CD4-positive, alpha-beta memory T cell (primary cell): ENCODE results near the gene IL1RN. TPM values are rescaled to one million over a fixed set of nuclear protein-coding genes. Genes with fewer than 3 reads are reported as not detected.
A peak's percentile ranks its signal among the peaks of the same experiment; 100 is the strongest.

Source experiments
- CTCF ChIA-PET: fragments of 350-600 bp; sonication (Branson Sonifier 250); formaldehyde crosslinking; loops from one replicate; lab custom pipeline; 2021; ENCODE audit warnings: inconsistent platforms; ENCODE audit not compliant: partially characterized antibody; lab: Charles Lee
- POLR2A ChIA-PET: fragments of 350-600 bp; sonication (Branson Sonifier 250); formaldehyde crosslinking; loops from one replicate; lab custom pipeline; 2021; ENCODE audit not compliant: partially characterized antibody; lab: Charles Lee
- DNase-seq, 5 donors: peaks; one replicate each; pipeline versions ENCODE4 v3.0.0 to v3.0.0-alpha.2; 2020 to 2022; ENCODE audit warnings: mixed read lengths in 1 of 5
- H3K27ac ChIP-seq: one replicate; pipeline ENCODE4 v1.7.0; 2013; ENCODE audit warnings: low read depth, low read length
- H3K27me3 ChIP-seq: 2 replicates; pipeline ENCODE4 v1.7.0; 2013; ENCODE audit warnings: mild to moderate bottlenecking, low read length, moderate library complexity; ENCODE audit not compliant: insufficient read depth
- H3K36me3 ChIP-seq: 2 replicates; pipeline ENCODE4 v1.7.0; 2013; ENCODE audit warnings: mild to moderate bottlenecking, low read length, moderate library complexity; ENCODE audit not compliant: insufficient read depth
- H3K4me1 ChIP-seq: 2 replicates; pipeline ENCODE4 v1.7.0; 2013; ENCODE audit warnings: mild to moderate bottlenecking, low read length, moderate library complexity; ENCODE audit not compliant: insufficient read depth
- H3K4me3 ChIP-seq, 2 donors: one replicate each; pipeline ENCODE4 v1.7.0; 2013; ENCODE audit warnings: low read length in 2 of 2, mild to moderate bottlenecking in 1 of 2
- H3K9me3 ChIP-seq, 2 donors: one replicate each; pipeline ENCODE4 v1.7.0; 2013; ENCODE audit warnings: low read length in 2 of 2, control low read depth in 1 of 2; ENCODE audit not compliant: control insufficient read depth in 1 of 2
- H3K27ac Mint-ChIP-seq, 7 donors: one replicate each; pipeline ENCODE4 v1.8.0; 2020 to 2021; ENCODE audit warnings: mixed read lengths in 7 of 7, mild to moderate bottlenecking in 6 of 7, inconsistent platforms in 3 of 7, moderate library complexity in 3 of 7
- H3K27me3 Mint-ChIP-seq, 2 donors: one replicate each; pipeline ENCODE4 v1.8.0; 2020 to 2021; ENCODE audit warnings: mixed read lengths in 2 of 2
- H3K36me3 Mint-ChIP-seq, 2 donors: one replicate each; pipeline ENCODE4 v1.8.0; 2020 to 2021; ENCODE audit warnings: mixed read lengths in 2 of 2, inconsistent platforms in 1 of 2, mild to moderate bottlenecking in 1 of 2
- H3K4me1 Mint-ChIP-seq, 4 donors: one replicate each; pipeline ENCODE4 v1.8.0; 2020 to 2021; ENCODE audit warnings: mixed read lengths in 4 of 4, mild to moderate bottlenecking in 1 of 4
- H3K4me3 Mint-ChIP-seq, 8 donors: one replicate each; pipeline ENCODE4 v1.8.0; 2020 to 2021; ENCODE audit warnings: mixed read lengths in 8 of 8, mild to moderate bottlenecking in 7 of 8, moderate library complexity in 6 of 8, inconsistent platforms in 3 of 8
- H3K9me3 Mint-ChIP-seq, 8 donors: one replicate each; pipeline ENCODE4 v1.8.0; 2020 to 2021; ENCODE audit warnings: mixed read lengths in 8 of 8, mild to moderate bottlenecking in 5 of 8, inconsistent platforms in 3 of 8, moderate library complexity in 1 of 8
- intact Hi-C: fragments of 100-400 bp; cut with micrococcal nuclease; formaldehyde crosslinking; loops from one replicate; pipeline ENCODE4 v1.15.1; 2023
- polyA plus RNA-seq, 2 donors: library from polyadenylated mRNA; unstranded; fragments of 300-500 nt; fragmentation: Illumina TruSeq; gene quantifications; one replicate each; pipeline ENCODE4 v1.2.3, GENCODE V29; 2021
- total RNA-seq, 2 experiments: library from RNA; stranded (reverse); gene quantifications; one replicate each; pipeline ENCODE4 v1.2.3, GENCODE V29; 2021

Gene IL1RN
- total and polyA plus RNA-seq, 4 experiments from 2014 or later = 2.4 TPM; not detected in 2

- no peaks in the 10 kb centered on the region for H3K9me3 ChIP-seq
- H3K36me3 Mint-ChIP-seq = peaks cover 0 to 4% of the 10 kb centered on the region in 2 donors
- no peaks in the 10 kb centered on the region for H3K9me3 Mint-ChIP-seq
- intact Hi-C loops = no loop called here
- peak overlapping the region in 1 of 8 donors; percentile 3 for H3K4me3 Mint-ChIP-seq
- H3K4me1 ChIP-seq = peaks cover 38% of the 10 kb centered on the region
- CTCF ChIA-PET = interaction anchor here (0.7 to 8.1 kb wide), 8 partner anchors 8 to 86 kb away, joined by 3 to 82 read pairs (median 6); partner anchors contain the start of gene PSD4
- no peak for DNase-seq
- no peaks in the 10 kb centered on the region for H3K27me3 Mint-ChIP-seq
- H3K4me1 Mint-ChIP-seq = peaks cover 30 to 55% (median 46%) of the 10 kb centered on the region in 4 donors
- H3K4me3 ChIP-seq = no peak overlapping the region
- H3K27ac Mint-ChIP-seq = peak overlapping the region in 4 of 7 donors; percentile 2 to 38 (median 15)
- no peak overlapping the region for H3K27ac ChIP-seq
- no peaks in the 10 kb centered on the region for H3K27me3 ChIP-seq
- POLR2A ChIA-PET = interaction anchor here (6.4 kb wide), 1 partner anchor 11 kb away, joined by 77 read pairs; the partner anchor contains the start of gene PSD4
- no peaks in the 10 kb centered on the region for H3K36me3 ChIP-seq
Observed at GRCh38 chr2:113162869-113163268, 35.5 kb downstream of the IL1RN start.

GRCh38 chr2:113164215-113164929 lies 37.0 kb downstream of the IL1RN start:
- ChIA-PET POLR2A (interaction anchor here (1.3 to 6.4 kb wide), 3 partner anchors 10 to 71 kb away, joined by 3 to 77 read pairs (median 4); partner anchors contain the start of gene PSD4), CTCF (interaction anchor here (0.9 to 8.1 kb wide), 6 partner anchors 10 to 85 kb away, joined by 3 to 82 read pairs (median 6); partner anchors contain the start of gene PSD4)
- no peaks in the 10 kb centered on the region for H3K9me3 ChIP-seq
- intact Hi-C loops = no loop called here
- Mint-ChIP-seq H3K4me1 (peaks cover 36 to 55% (median 47%) of the 10 kb centered on the region in 4 donors), H3K27ac (peak overlapping the region; percentile 20 to 88 (median 78)), H3K36me3 (no peaks in the 10 kb centered on the region), H3K9me3 (peaks cover 0 to 2% (median 0%) of the 10 kb centered on the region in 8 donors), H3K4me3 (no peak overlapping the region), H3K27me3 (no peaks in the 10 kb centered on the region)
- no peak overlapping the region for H3K27ac ChIP-seq
- no peak overlapping the region for H3K4me3 ChIP-seq
- peaks cover 39% of the 10 kb centered on the region for H3K4me1 ChIP-seq
- no peaks in the 10 kb centered on the region for H3K27me3 ChIP-seq
- no peak for DNase-seq
- no peaks in the 10 kb centered on the region for H3K36me3 ChIP-seq

GRCh38 chr2:113164930-113165585 lies 37.7 kb downstream of the IL1RN start:
- no peak for DNase-seq
- CTCF ChIA-PET = interaction anchor here (0.9 to 8.1 kb wide), 6 partner anchors 9 to 85 kb away, joined by 3 to 82 read pairs (median 6); partner anchors contain the start of gene PSD4
- Mint-ChIP-seq H3K9me3 (peaks cover 0 to 2% (median 0%) of the 10 kb centered on the region in 8 donors), H3K4me1 (peaks cover 40 to 61% (median 52%) of the 10 kb centered on the region in 4 donors), H3K36me3 (no peaks in the 10 kb centered on the region), H3K4me3 (no peak overlapping the region), H3K27me3 (no peaks in the 10 kb centered on the region), H3K27ac (peak overlapping the region in 6 of 7 donors; percentile 55 to 97 (median 80))
- H3K4me3 ChIP-seq = no peak overlapping the region
- H3K27ac ChIP-seq = no peak overlapping the region
- POLR2A ChIA-PET = interaction anchor here (1.3 to 12.8 kb wide), 5 partner anchors 7 to 70 kb away, joined by 3 to 209 read pairs (median 4); partner anchors contain the start of gene PSD4
- no peaks in the 10 kb centered on the region for H3K27me3 ChIP-seq
- no peaks in the 10 kb centered on the region for H3K9me3 ChIP-seq
- intact Hi-C loops = no loop called here
- H3K36me3 ChIP-seq = no peaks in the 10 kb centered on the region
- peaks cover 46% of the 10 kb centered on the region for H3K4me1 ChIP-seq

- ChIA-PET POLR2A (interaction anchor here (1.7 to 12.8 kb wide), 3 partner anchors 8 to 14 kb away, joined by 4 to 209 read pairs (median 77); partner anchors contain the start of gene PSD4), CTCF (interaction anchor here (1.0 to 8.1 kb wide), 5 partner anchors 8 to 27 kb away, joined by 3 to 82 read pairs (median 7); partner anchors contain the start of gene PSD4)
- H3K27ac Mint-ChIP-seq = peak overlapping the region; percentile 43 to 97 (median 86)
- no peak for DNase-seq
- H3K4me3 ChIP-seq = no peak overlapping the region
- H3K4me1 Mint-ChIP-seq = peaks cover 43 to 65% (median 56%) of the 10 kb centered on the region in 4 donors
- H3K27me3 Mint-ChIP-seq = no peaks in the 10 kb centered on the region
- no peaks in the 10 kb centered on the region for H3K9me3 ChIP-seq
- H3K27me3 ChIP-seq = no peaks in the 10 kb centered on the region
- H3K4me3 Mint-ChIP-seq = peak overlapping the region in 2 of 8 donors; percentile 12 to 20
- peaks cover 54% of the 10 kb centered on the region for H3K4me1 ChIP-seq
- H3K36me3 Mint-ChIP-seq = peaks cover 0 to 1% of the 10 kb centered on the region in 2 donors
- intact Hi-C loops = no loop called here
- H3K36me3 ChIP-seq = no peaks in the 10 kb centered on the region
- peak overlapping the region; percentile 22 for H3K27ac ChIP-seq
- H3K9me3 Mint-ChIP-seq = peaks cover 0 to 2% (median 0%) of the 10 kb centered on the region in 8 donors
Observed at GRCh38 chr2:113166187-113166645, 38.8 kb downstream of the IL1RN start.

DNA sequence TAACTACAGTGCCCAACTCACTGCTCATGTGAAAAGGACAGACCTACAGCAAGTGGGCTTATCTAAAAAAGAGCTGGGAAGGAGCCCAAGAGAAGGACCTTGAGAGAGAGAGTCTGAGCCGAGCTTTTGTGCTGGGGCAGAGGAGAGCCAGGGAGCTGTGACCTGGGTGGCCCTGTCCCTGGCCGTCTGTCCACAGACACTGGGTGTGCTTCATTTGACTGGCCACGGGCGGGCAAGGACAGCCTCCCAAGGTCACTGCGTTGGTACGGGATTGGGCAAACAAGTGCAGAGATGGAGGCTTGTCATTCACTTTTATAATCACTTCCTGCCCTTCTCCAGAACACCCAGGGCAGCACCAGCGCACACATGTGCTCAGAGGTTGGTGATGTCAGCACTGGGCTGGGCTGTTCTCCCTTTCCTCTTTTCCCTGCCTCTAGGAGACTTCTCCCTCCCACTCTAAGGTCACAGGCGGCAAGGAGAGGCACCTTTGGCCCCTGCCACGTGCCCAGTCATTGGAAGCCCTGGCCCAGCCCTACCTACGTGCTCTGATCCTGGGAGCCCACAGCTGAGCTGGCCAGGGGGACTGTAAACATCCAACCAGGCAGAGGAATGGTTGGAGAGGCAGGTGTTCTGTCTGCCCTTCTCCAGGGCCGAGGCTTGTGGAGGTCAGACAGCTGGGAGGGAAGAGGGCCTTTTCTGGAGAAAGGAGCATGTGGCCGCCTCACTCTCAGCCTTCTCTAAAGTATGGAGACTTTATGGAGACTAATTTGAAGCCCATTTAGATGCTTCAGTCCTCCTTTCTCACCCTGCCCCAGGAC lies 39.9 kb downstream of the IL1RN start:
- Histone ChIP-seq H3K4me3 (peak overlapping the region in 1 of 2 donors; percentile 7), H3K4me1 (peaks cover 65% of the 10 kb centered on the region), H3K9me3 (no peaks in the 10 kb centered on the region), H3K27me3 (no peaks in the 10 kb centered on the region), H3K27ac (peak overlapping the region; percentile 56), H3K36me3 (no peaks in the 10 kb centered on the region)
- peak overlapping the region; percentile 57 to 89 (median 80) for H3K4me3 Mint-ChIP-seq
- intact Hi-C loops = loop anchor here (1.0 kb wide), 1 partner anchor 8 kb away; no protein-coding TSS in a partner anchor
- ChIA-PET CTCF (interaction anchor here (0.9 to 8.1 kb wide), 7 partner anchors 9 to 222 kb away, joined by 3 to 82 read pairs (median 5); no protein-coding TSS in a partner anchor), POLR2A (interaction anchor here (1.0 to 12.8 kb wide), 8 partner anchors 7 to 37 kb away, joined by 3 to 209 read pairs (median 7); partner anchors contain the start of gene PSD4)
- peak in 4 of 5 donors; percentile 29 to 46 (median 34) for DNase-seq
- H3K27ac Mint-ChIP-seq = peak overlapping the region; percentile 87 to 98 (median 97)
- H3K4me1 Mint-ChIP-seq = peaks cover 50 to 75% (median 65%) of the 10 kb centered on the region in 4 donors
- no peaks in the 10 kb centered on the region for H3K27me3 Mint-ChIP-seq
- peaks cover 0 to 2% (median 0%) of the 10 kb centered on the region in 8 donors for H3K9me3 Mint-ChIP-seq
- peaks cover 0 to 2% of the 10 kb centered on the region in 2 donors for H3K36me3 Mint-ChIP-seq

DNA sequence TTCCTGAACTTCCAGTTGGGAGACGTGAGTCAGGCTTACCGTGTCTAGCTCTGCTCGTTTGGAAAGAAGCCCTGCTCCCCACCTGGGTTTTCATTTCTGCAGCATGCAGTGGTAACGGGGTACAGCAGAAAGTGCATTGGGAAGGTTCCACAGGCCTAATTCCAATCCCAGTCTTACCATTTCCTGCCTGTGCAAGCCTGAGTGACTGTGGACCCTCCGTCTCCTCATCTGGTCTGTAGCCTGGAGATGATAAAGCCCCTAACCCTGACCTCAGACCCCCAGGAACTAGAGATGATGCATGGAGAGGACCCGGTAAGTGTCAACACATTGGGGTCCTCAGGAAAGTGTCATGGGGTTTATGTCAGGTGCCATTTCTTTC lies 40.6 kb downstream of the IL1RN start:
- intact Hi-C loops = loop anchor here (1.0 kb wide), 1 partner anchor 7 kb away; no protein-coding TSS in a partner anchor
- no peak for DNase-seq
- peak overlapping the region; percentile 87 to 98 (median 97) for H3K27ac Mint-ChIP-seq
- no peaks in the 10 kb centered on the region for H3K27me3 Mint-ChIP-seq
- H3K4me3 Mint-ChIP-seq = peak overlapping the region; percentile 33 to 89 (median 74)
- Histone ChIP-seq H3K4me3 (no peak overlapping the region), H3K27ac (peak overlapping the region; percentile 56), H3K36me3 (no peaks in the 10 kb centered on the region), H3K9me3 (no peaks in the 10 kb centered on the region), H3K4me1 (peaks cover 66% of the 10 kb centered on the region), H3K27me3 (no peaks in the 10 kb centered on the region)
- POLR2A ChIA-PET = interaction anchor here (0.5 to 12.8 kb wide), 10 partner anchors 6 to 36 kb away, joined by 3 to 209 read pairs (median 6); partner anchors contain the start of gene PSD4
- CTCF ChIA-PET = interaction anchor here (0.9 to 8.1 kb wide), 7 partner anchors 10 to 222 kb away, joined by 3 to 82 read pairs (median 5); no protein-coding TSS in a partner anchor
- H3K4me1 Mint-ChIP-seq = peaks cover 48 to 75% (median 65%) of the 10 kb centered on the region in 4 donors
- H3K36me3 Mint-ChIP-seq = peaks cover 0 to 2% of the 10 kb centered on the region in 2 donors
- peaks cover 0 to 2% (median 0%) of the 10 kb centered on the region in 8 donors for H3K9me3 Mint-ChIP-seq
